HG02885 (cell line): Measurements from ENCODE around the gene IQSEC2.
A peak's percentile ranks its signal among the peaks of the same experiment; 100 is the strongest.

ENCODE experiments used
- ATAC-seq: cut with Tn5 transposase; IDR thresholded peaks from one replicate; pipeline ENCODE4 v1.9.1; 2021; ENCODE audit warnings: mild to moderate bottlenecking; ENCODE audit not compliant: unreplicated experiment, poor library complexity

Gene IQSEC2

DNA sequence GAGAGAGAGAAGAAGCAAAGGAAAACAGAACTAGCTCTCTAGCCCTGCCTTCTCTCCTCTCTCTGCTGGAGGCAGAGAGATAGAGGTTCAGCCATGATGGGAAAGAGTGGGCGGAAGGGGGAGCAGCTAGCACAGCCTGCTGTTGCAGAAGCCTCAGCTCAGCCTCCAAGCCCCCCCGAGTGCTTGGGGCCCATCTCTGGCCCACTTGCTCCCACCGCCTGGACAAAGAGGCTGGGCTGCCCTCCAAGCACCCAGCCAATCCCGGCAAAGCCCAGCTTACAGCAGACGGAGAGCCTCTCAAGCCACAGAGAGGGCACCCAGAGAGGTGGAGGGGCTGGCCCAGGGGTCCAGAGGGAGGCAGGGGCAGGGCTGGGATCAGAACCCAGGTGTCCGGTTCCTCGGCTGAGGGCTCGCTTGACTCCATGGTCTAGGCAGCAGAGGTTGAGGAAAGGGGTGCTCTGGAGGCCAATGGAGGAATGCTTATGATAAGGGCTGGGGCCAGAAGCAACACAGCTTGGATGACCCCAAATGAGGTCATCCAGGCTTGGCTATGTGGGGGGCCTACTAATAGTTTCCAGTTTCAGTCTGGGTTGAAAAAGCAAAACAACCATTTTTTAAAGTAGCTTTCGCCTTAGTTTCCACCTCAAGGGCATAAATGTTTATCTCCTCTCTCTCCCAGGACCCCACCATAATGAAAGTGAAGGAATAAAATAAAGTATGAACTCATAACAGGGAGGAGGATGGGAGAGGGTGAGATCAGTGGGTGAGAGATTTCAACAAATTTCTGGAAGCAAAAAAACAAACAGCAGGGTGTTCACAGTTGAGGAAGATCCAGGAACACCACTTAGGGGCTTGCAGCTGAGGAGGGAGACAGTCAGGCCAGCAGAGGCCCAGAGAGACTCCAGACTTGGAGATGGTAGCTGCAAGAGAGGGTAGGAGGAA, 24.9 kb upstream of the IQSEC2 start:
- no peak for ATAC-seq

DNA sequence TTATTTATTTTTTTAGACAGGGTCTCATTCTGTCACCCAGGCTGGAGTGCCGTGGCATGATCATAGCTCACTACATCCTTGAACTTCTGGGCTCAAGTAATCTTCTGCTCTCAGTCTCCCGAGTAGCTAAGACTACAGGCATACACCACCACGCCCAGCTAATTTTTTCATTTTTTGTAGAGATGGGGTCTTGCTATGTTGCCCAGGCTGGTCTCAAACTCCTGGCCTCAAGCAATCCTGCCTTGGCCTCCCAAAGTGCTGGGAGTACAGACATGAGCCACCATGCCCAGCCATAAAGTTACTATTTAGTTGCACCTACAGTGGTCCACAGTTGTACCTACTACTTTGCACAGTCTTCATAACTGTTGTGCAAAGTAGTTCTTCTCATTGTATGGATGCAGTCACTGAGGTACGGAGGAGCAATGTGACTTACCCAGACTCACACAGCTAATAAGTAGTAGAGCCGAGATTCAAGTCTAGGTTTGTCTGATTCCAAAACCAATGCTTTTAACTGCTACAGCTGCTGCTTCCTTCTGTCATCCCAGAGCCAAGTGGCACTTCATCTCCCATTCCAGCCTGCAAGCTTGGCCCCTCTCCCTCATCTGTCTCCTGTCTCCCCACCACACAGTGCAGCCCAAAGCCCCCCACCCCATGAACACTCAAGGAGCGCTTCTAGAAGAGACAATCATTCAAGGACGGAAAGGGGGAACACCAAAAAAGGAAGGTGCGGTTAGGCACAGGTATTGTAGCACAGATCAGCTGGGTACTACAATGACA, 24.0 kb upstream of the IQSEC2 start:
- ATAC-seq: no peak

DNA sequence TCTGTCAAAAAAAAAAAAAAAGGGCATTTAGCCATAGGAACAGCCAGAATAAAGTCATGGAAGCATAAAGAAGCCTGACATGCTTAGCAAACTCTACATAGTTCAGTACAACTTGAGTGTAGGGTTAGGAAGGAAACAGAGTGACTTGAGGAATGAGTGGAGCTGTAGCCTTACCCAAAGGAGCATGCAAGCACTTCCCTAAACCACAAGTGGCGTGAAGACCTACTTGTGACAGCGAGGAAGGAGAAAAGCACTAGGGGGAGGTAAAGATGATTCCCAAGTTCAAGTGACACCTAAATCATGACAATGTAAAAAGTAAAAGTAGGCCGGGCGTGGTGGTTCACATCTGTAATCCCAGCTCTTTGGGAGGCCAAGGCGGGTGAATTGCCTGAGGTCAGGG, 21.8 kb upstream of the IQSEC2 start:
- no peak for ATAC-seq

DNA sequence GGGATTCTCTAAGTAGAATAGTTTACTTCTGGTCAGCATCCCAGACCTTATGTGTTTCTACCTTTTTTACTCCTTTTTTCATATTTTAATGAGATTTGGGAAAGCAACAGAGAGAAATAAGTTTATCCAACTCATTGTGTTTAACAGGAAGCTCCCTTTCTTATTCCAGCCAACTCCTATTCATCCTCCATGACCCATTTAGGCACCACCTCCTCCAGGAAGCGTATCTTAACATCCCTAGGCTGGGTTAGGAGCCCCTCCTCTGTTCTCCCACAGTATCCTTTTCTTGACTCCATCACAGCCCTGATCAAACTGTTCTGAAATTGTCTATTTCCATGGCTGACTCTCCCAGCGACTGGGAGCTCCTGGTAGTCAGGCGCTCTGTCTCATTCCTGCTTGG, 18.8 kb upstream of the IQSEC2 start:
- no peak for ATAC-seq

DNA sequence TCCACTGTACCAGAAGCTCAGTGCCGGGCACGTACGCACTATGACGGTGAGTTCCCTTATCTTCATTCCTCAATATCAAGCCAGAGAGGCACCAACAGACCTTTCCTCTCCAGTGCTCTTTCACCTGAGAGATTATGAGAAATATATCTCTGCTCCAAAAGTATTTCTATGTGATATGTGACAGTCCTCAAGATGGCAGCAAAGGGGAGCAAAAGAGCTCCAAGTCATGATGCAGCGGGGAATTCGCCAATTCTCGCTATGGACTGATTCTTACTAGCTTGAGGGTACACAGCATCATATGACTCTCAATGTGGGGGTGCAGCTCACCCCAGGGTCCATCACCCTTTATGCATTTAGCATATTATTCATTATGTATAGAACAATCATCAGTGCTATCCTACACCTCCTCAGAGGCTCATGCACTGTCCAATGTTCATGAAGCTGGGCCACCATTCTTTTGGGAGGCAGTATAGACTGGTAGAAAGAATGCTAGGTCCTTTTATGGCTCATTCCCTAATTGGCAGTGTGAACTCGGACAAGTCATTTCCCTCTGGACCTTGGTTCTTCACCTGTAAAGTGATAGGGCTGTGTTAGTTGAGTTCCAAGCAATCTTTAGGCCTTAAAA, 12.8 kb upstream of the IQSEC2 start:
- no peak for ATAC-seq

DNA sequence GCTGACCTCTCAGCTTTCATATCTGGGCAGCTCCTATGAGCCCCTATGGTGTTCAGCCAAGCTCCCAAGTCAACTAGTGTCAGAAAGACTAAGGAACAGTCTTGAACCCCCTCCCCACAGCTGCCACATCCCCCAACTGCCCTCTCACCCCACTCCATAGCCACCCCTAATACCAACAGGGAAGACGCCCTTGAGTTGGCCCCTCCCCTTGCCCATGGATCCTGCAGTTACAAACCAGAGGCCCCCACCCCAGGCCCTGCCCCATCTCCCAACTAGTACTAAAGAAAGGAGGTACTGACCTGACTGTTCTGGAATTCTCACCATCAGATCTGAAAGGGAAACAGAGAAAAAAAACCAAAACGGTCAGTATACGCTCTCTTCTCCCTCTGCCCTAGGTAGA, 10.2 kb upstream of the IQSEC2 start:
- no peak for ATAC-seq

DNA sequence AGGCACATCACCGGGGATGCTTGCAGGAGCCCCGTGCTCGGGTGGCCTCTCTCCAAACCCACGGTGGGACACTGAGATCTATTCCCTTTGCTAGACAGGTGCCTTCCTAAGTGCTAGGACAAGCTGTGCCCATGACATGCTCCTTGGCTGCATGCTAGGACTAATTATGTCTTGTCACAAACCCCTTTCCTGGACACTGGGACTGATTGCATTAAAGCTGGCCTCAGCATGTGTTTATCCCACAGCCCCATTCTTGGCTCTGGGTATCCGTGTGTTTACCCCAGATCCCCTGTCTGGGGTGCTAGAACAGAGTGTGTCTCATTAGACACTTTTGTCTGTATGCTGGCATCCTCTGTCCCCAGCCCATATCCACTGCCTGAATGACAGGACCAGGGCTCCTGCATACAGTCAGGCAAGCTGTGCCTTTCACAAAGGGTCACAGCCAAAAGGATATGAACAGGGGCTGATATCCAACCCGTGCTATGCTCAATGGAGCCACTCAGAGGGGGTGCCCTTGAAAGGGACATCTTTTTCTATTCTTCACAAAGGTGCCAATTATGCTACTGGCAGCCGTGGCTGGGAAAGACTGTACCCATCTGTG, 9.2 kb upstream of the IQSEC2 start:
- ATAC-seq: no peak

DNA sequence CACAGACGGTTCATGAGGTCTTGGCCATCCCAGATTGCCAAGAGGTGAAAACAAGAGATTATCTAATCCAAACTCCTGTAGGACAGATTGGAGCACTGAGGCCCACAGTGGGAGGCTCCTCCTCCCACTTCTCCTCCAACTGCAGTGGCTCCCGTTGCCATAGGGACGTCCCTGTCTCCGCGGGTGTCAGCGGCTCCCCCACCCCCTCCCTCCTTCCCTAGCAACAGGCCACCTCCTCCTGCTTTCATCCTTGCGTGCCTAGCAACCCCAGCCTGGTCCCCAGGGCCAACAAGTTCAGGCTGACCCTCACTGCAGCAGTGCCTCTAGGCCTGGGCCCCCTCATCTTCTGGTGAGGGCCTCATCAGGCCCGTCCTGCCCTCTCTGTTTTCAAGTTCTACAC, 6.8 kb upstream of the IQSEC2 start:
- no peak for ATAC-seq

DNA sequence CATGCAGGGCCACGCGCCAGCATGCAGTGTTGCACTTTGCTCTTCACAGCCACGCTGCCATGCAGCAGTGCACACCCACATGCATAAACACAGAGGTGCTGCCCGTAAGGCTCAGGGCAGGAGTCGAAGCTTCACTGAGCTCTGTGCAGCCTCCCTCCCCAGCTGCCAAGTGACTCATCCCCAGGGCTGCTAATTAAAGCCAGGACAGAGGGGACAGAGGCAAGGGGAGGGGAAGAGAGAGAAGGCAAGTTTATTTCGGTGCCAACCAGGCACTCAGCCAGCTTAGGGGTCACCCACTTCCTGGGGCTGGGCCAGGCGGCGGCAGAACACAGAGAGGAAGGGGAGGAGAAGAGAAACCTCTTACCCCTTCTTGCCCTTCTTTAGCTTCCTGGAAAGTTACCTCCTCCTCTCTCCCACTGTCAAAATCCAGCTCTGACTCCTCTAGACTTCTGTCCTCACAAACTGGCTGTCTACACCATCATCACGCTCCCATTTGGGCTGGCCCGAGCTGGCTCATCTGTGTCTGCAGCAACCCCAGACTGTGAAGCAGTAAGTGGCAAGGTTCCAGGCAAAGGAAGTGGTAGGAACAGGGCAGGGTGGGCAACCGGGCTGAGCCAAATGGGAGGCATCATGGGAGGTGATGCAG, 6.2 kb upstream of the IQSEC2 start:
- ATAC-seq: no peak

DNA sequence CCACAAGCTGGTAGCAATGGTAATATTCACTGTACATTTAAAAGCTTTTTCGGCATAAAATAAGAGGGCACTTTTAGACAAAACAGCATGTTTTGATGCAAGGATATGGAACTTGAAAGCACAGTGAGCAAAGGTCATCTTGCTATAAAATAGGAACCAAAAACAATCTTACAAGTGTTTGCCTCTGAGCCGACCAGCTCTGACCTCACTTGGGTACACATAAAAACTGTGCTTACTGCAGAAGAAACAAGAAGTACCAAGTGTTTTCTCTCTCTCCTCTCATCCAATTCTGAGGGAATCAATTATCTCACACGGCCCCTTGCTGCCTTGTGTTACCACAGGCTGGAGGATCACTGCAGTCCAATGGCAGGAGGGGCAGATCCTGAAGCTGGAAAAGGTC, 4.8 kb upstream of the IQSEC2 start:
- no peak for ATAC-seq

DNA sequence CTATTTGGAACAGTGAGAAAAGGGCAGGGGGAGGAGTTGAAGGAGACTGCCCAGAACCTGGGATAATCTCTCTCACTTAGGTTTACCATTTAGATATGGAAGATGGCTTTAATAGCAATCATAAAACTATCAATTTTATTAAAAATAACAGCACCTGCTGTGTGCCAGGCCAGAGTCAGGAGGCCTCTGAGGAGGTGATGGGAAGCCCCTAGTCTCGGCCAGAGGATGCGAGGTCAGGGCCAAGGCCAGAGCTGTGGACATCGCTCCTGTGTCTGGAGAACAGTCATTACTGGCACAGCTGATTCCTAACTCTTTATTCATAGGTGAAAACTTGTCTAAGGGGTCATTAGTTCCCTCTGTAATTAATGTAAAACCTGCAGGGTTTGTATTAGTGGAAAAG, 4.2 kb upstream of the IQSEC2 start:
- ATAC-seq: no peak

DNA sequence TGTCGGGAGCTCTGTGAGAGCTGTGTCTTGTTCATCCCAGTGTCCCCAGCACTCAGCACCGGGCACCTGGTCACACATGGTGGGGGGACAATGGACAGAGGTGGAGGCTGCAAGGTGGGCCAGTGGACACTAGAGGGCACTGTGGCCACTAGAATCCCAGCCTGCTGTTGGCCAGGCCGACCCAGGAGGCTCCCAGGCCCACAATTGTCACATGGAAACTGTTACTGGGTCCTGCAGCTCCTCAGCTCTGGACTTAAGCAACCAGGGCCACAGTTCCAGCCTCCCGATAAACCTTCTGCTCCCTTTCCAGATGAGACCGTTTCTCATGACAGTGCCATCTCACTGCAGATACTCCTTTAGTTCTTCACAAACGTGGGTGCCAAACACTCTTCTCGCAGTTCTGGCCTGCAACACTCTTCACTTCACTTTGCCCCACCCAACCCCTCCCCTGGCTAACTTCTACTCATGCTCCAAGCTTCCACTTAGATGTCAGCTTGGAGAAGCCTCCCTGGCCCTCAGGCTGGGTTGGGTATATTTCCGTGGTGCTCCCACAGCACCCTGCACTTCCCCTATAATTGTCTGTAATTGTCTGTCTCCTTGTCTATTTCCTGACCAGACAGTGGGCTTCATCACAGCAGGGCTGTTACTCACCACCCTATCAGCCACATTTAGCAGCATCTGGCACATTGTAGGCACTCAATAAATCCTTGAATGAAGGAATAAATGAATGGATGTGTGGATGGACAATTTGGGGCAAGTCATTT, 3.5 kb upstream of the IQSEC2 start:
- ATAC-seq: peak; percentile 81

DNA sequence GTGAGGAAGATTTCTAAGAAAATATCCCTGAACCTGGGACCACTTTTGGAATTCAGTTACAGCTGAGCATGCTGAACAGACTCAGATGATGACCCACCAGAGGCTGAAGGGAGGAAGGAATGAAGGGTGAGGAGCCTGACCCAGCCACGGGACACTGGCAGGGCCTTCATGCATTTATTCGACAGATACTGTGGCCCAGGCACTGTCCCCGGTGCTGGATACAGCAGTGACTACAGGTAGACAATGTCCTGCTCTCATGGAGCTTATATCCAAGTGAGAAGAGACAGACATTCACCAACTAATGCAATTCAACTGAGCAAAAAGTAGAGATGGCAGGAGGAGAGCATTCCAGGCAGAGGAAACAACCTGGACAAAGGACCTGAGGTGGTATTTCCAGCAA, 2.2 kb upstream of the IQSEC2 start:
- ATAC-seq: no peak

DNA sequence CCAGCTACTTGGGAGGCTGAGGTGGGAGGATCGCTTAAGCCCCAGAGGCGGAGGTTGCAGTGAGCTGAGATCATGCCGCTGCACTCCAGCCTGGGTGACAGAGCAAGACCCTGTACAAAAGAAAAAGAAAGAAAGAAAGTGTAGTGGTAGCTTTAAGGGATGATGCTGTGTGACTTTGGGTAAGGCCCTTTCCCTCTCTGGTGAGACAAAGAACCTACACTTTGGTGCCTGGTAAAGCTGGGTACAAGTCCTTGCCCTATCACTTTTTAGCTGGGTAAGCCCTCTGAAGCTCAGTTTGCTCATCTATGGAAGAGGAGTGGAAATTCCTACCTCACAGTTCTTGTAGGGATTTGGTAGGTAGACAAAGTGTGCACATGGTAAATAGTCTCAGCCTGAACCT, 1.7 kb upstream of the IQSEC2 start:
- no peak for ATAC-seq

DNA sequence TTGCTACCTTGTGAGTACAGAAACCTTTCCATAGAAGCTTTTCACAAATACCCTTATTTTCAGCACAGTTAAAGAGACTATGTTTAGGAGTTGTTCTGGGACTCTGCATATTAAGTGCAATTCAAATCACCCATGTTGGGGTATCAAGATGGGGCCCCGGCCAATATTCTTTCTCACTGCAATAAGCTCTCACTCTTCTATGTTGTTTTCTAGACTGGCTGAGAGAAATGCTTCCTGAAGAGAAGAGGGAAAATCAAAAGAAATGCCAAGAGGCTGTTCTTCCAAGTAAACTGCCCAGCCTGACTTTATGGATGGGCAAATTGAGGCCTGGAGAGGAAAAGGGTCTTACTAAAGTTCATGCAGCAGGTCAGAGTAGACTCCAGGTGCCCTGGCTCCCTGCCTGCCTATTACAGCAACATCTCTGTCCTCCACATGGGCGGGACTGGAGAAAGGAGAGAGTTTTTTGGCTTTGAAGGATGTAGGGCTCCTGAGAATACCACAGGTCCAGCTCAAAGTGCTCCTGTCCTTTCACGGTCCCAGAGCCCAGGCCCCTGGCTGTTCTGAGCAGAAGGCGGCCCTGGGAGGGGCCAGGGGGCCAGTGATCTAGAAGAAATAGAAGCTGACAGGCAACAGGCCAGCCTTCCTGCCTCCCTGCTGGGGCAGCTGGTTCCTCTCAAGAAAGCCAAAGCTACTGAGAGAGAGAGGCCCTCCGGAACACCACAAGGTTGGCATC, 745 bp upstream of the IQSEC2 start:
- ATAC-seq: no peak

DNA sequence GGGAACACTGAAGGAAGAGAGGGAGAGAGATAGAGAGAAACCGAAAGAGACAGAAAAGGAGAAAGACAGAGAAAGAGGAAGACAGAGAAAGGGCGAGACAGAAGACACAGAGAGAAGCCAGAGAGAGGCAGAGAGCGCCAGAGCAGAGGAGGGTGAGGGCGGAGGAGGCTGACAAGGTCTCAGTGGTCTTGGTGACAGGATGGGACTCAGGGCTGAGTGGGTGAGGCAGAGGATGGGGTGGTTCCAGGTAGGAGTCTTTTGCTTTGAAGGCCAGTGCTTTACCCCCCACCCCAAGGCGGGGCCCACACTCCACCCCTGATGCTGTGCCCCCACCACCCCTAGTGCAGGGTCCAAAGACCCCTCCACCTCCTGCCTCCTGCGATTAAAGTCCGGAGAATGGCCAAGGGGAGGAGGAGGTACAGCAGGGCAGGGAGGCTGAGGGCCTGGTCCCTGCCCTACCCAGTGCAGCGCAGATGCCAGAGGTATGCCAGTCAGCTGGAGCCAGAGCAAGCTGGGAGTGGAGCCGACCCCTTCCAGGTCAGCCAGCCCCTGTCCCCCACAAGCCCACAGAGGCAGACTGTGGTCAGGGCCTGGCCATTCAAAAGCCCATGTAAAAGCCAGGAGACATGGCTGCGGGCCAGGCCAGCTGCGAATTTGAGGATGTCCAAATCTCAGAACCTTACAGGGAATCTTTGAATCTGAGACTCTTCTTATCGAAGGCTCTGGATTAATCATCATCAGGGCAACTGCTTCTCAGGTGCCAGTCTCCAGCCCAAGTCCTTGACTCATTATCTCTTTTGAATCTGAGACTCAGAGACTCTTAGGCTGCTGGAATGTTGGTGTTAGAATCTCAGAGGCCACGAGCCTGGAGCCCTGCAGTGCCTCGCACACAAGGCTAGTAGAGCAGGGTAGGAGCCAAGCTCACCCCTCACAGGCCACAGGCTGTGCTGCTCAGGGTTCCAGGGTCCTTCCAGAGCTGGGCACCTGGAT, 758 bp downstream of the IQSEC2 start:
- ATAC-seq: no peak

DNA sequence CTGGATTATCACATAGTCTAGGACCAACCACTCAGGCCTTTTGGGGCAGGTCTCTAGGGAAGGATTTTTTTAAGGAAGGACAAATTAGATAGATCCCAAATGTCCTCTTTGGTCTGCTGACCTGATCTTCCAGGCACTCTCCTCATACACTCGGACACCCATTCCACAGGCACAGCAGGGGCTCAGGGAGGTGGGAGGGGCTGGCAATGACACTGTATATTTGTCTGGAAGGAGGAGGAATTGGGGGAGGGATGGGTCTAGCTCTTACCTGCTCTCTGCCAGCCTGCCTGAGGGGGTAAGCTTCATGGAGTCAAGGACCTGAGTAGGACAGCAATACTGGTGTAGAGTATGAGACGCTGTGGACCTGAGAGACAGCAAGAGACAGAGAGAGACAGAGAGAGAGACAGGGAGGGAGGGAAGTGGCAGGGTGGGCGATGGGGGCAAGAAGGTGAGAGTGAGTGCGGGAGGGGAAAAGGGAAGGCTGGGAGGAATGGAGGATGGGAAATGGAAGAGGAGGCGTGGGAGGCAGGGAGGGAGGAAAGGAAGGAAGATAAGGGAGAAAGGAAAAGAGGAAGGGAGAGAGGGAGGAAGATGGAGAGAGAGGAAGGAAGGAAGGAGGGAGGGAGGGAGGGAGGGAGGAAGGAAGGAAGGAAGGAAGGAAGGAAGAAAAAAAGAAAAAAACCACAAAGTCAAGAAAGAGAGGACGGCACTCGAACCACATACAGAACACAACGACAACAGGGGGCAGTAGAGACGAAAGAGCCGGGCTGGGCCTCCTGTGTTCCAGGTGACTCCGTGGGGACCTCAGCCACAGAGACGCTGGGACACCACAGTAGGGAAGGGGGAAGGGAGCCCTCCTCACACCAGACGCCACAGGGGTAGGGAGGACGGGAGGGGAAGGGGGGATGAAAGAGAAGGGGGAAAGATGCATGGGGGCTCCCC, 1.8 kb downstream of the IQSEC2 start:
- ATAC-seq: no peak
